Measurements from ENCODE around the gene BDKRB2.

BDKRB2 gene

GRCh38 chr14:96173636-96174475, 30.8 kb upstream of the BDKRB2 start:
- no peak for DNase-seq
- Histone ChIP-seq H3K79me2 (ENCODE audit: insufficient read depth, low read length) (no peaks in the 10 kb centered on the region), H3K9ac (ENCODE audit: low read depth, low read length) (no peak overlapping the region), H3K9me3 (ENCODE audit: insufficient read depth, low read length, severe bottlenecking) (no peaks in the 10 kb centered on the region), H3K27ac (ENCODE audit: low read length) (no peak overlapping the region), H2AFZ (ENCODE audit: low read depth, low read length) (no peak overlapping the region), H3K36me3 (ENCODE audit: insufficient read depth, low read length) (no peaks in the 10 kb centered on the region), H3K27me3 (ENCODE audit: insufficient read depth, low read length, poor library complexity) (no peaks in the 10 kb centered on the region), H3K4me2 (ENCODE audit: insufficient read depth, low read length) (no peak overlapping the region), H3K4me3 (ENCODE audit: low read depth in 1 of 2, low read length in 2 of 2) (no peak overlapping the region), H3K4me1 (ENCODE audit: insufficient read depth, low read length) (no peaks in the 10 kb centered on the region), H4K20me1 (ENCODE audit: insufficient read depth, low read length) (no peaks in the 10 kb centered on the region)
- ATAC-seq (ENCODE audit: insufficient read depth, low read depth), result no peak
- TF ChIP-seq EZH2 (IDR thresholded peaks at IDR 0.05; ENCODE audit: borderline replicate concordance, low read depth, low read length, severe bottlenecking), result no peak
- TF ChIP-seq CTCF (IDR thresholded peaks at IDR 0.05; ENCODE audit: borderline replicate concordance, extremely low read depth, low read length, poor library complexity, severe bottlenecking), result no peak

- H3K79me2 ChIP-seq (ENCODE audit: insufficient read depth, low read length), result no peaks in the 10 kb centered on the region
- H3K4me1 ChIP-seq (ENCODE audit: insufficient read depth, low read length), result no peaks in the 10 kb centered on the region
- no peak overlapping the region for H2AFZ ChIP-seq (ENCODE audit: low read depth, low read length)
- no peaks in the 10 kb centered on the region for H3K36me3 ChIP-seq (ENCODE audit: insufficient read depth, low read length)
- TF ChIP-seq EZH2 (IDR thresholded peaks at IDR 0.05; ENCODE audit: borderline replicate concordance, low read depth, low read length, severe bottlenecking), result no peak
- no peak for TF ChIP-seq CTCF (IDR thresholded peaks at IDR 0.05; ENCODE audit: borderline replicate concordance, extremely low read depth, low read length, poor library complexity, severe bottlenecking)
- no peak overlapping the region for H3K4me3 ChIP-seq (ENCODE audit: low read depth in 1 of 2, low read length in 2 of 2)
- H3K9me3 ChIP-seq (ENCODE audit: insufficient read depth, low read length, severe bottlenecking), result no peaks in the 10 kb centered on the region
- no peak overlapping the region for H3K9ac ChIP-seq (ENCODE audit: low read depth, low read length)
- no peak overlapping the region for H3K4me2 ChIP-seq (ENCODE audit: insufficient read depth, low read length)
- no peaks in the 10 kb centered on the region for H4K20me1 ChIP-seq (ENCODE audit: insufficient read depth, low read length)
- no peak for ATAC-seq (ENCODE audit: insufficient read depth, low read depth)
- no peak for DNase-seq
- H3K27ac ChIP-seq (ENCODE audit: low read length), result no peak overlapping the region
- H3K27me3 ChIP-seq (ENCODE audit: insufficient read depth, low read length, poor library complexity), result no peaks in the 10 kb centered on the region
These were observed 28.4 kb upstream of the BDKRB2 start for GRCh38 chr14:96176275-96176674.

- H3K4me1 ChIP-seq (ENCODE audit: insufficient read depth, low read length), result no peaks in the 10 kb centered on the region
- no peak overlapping the region for H3K4me3 ChIP-seq (ENCODE audit: low read depth in 1 of 2, low read length in 2 of 2)
- H3K9me3 ChIP-seq (ENCODE audit: insufficient read depth, low read length, severe bottlenecking), result no peaks in the 10 kb centered on the region
- no peak overlapping the region for H3K27ac ChIP-seq (ENCODE audit: low read length)
- no peak overlapping the region for H3K9ac ChIP-seq (ENCODE audit: low read depth, low read length)
- no peak for ATAC-seq (ENCODE audit: insufficient read depth, low read depth)
- no peaks in the 10 kb centered on the region for H3K36me3 ChIP-seq (ENCODE audit: insufficient read depth, low read length)
- H3K79me2 ChIP-seq (ENCODE audit: insufficient read depth, low read length), result no peaks in the 10 kb centered on the region
- no peak for DNase-seq
- no peaks in the 10 kb centered on the region for H4K20me1 ChIP-seq (ENCODE audit: insufficient read depth, low read length)
- H3K27me3 ChIP-seq (ENCODE audit: insufficient read depth, low read length, poor library complexity), result no peaks in the 10 kb centered on the region
- no peak overlapping the region for H2AFZ ChIP-seq (ENCODE audit: low read depth, low read length)
- no peak for TF ChIP-seq CTCF (IDR thresholded peaks at IDR 0.05; ENCODE audit: borderline replicate concordance, extremely low read depth, low read length, poor library complexity, severe bottlenecking)
- no peak for TF ChIP-seq EZH2 (IDR thresholded peaks at IDR 0.05; ENCODE audit: borderline replicate concordance, low read depth, low read length, severe bottlenecking)
- no peak overlapping the region for H3K4me2 ChIP-seq (ENCODE audit: insufficient read depth, low read length)
These were observed 27.8 kb upstream of the BDKRB2 start for GRCh38 chr14:96176811-96177211.
